Left hindlimb (tissue), 1 donor: Measurements from ENCODE around the gene ZCWPW2.

Experiments used
- DNase-seq: peaks from one replicate; pipeline ENCODE4 v3.0.0-alpha.2; 2018

Gene ZCWPW2

GRCh38 chr3:28386049-28386448, 37.5 kb downstream of the ZCWPW2 start:
- no peak for DNase-seq

- no peak for DNase-seq
These were observed 40.5 kb downstream of the ZCWPW2 start for GRCh38 chr3:28388978-28389377.

- DNase-seq, result no peak
These were observed 50.7 kb downstream of the ZCWPW2 start for GRCh38 chr3:28399206-28399605.

GRCh38 chr3:28406241-28406640, 57.7 kb downstream of the ZCWPW2 start:
- no peak for DNase-seq

GRCh38 chr3:28449398-28449797, 100.9 kb downstream of the ZCWPW2 start:
- DNase-seq, result no peak

GRCh38 chr3:28462866-28463265, 114.3 kb downstream of the ZCWPW2 start:
- no peak for DNase-seq

GRCh38 chr3:28467414-28467813, 118.9 kb downstream of the ZCWPW2 start:
- no peak for DNase-seq

GRCh38 chr3:28476194-28476593, 127.7 kb downstream of the ZCWPW2 start:
- DNase-seq, result no peak

- DNase-seq, result no peak
These were observed 128.2 kb downstream of the ZCWPW2 start for GRCh38 chr3:28476764-28477163.

GRCh38 chr3:28485164-28485563, 136.6 kb downstream of the ZCWPW2 start:
- no peak for DNase-seq

- DNase-seq, result no peak
These were observed 146.8 kb downstream of the ZCWPW2 start for GRCh38 chr3:28495301-28495700.

- DNase-seq, result no peak
These were observed 153.9 kb downstream of the ZCWPW2 start for GRCh38 chr3:28502397-28502937.

GRCh38 chr3:28504976-28505375, 156.5 kb downstream of the ZCWPW2 start:
- DNase-seq, result no peak

GRCh38 chr3:28521663-28522062, 173.1 kb downstream of the ZCWPW2 start:
- no peak for DNase-seq

GRCh38 chr3:28542351-28542750, 193.8 kb downstream of the ZCWPW2 start:
- DNase-seq, result no peak

GRCh38 chr3:28544236-28544635, 195.7 kb downstream of the ZCWPW2 start:
- DNase-seq, result no peak

GRCh38 chr3:28544831-28545230, 196.3 kb downstream of the ZCWPW2 start:
- DNase-seq, result no peak

- DNase-seq, result no peak
These were observed 199.2 kb downstream of the ZCWPW2 start for GRCh38 chr3:28547677-28548076.

- DNase-seq, result no peak
These were observed 204.7 kb downstream of the ZCWPW2 start for GRCh38 chr3:28553175-28553574.

GRCh38 chr3:28556195-28556594, 207.7 kb downstream of the ZCWPW2 start:
- no peak for DNase-seq

- DNase-seq, result no peak
These were observed 215.7 kb downstream of the ZCWPW2 start for GRCh38 chr3:28564211-28564610.

GRCh38 chr3:28569357-28569756, 220.8 kb downstream of the ZCWPW2 start:
- no peak for DNase-seq

GRCh38 chr3:28574036-28574435, 225.5 kb downstream of the ZCWPW2 start:
- DNase-seq, result no peak

GRCh38 chr3:28575100-28575745, 226.7 kb downstream of the ZCWPW2 start:
- peak; percentile 46 for DNase-seq
